GM12878 (cell line): ENCODE measurements around the gene TIMM9. TPM values are rescaled to one million over a fixed set of nuclear protein-coding genes. Genes with fewer than 3 reads are reported as not detected.

Source experiments
- ATAC-seq: fragments of 200-7000 bp; cut with Tn5 transposase; 3 replicates; pipeline ENCODE4 v1.9.1; 2020; ENCODE audit warnings: mild to moderate bottlenecking, moderate library complexity
- BruUV-seq: library from RNA; stranded (reverse); fragments of 400-500 nt; replicated peaks from 2 replicates; lab custom pipeline; 2021; lab: Mats Ljungman, UMichigan
- CTCF ChIA-PET: fragments of 300-600 bp; sonication (Branson Sonifier 250); formaldehyde crosslinking; extraction: SDS; loops from one replicate; lab custom pipeline; 2021; ENCODE audit warnings: inconsistent platforms; lab: Yijun Ruan, JAX
- POLR2A ChIA-PET: fragments of 350-600 bp; formaldehyde crosslinking; extraction: SDS; loops from one replicate; lab custom pipeline; 2021; ENCODE audit warnings: inconsistent platforms; lab: Charles Lee
- RAD21 ChIA-PET: fragments of 300-600 bp; sonication (Branson Sonifier 250); formaldehyde crosslinking; loops from one replicate; lab custom pipeline; 2023; ENCODE audit warnings: antibody characterized with exemption; ENCODE audit not compliant: unreplicated experiment; lab: Charles Lee
- SMC1A ChIA-PET: fragments of 300-600 bp; sonication (Branson Sonifier 250); formaldehyde crosslinking; loops from one replicate; lab custom pipeline; 2023; ENCODE audit not compliant: unreplicated experiment, uncharacterized antibody; lab: Charles Lee
- DNase-seq: peaks from one replicate; pipeline ENCODE4 v3.0.0-alpha.2; 2011; ENCODE audit warnings: low read depth, low spot score
- FAIRE-seq: peaks from 3 replicates; lab custom pipeline; 2011; peaks lifted over from hg19 to GRCh38; lab: Jason Lieb, UNC
- H2AFZ ChIP-seq: 2 replicates; pipeline ENCODE4 v1.6.0; 2011; ENCODE audit warnings: low read depth, low read length, control low read depth; ENCODE audit not compliant: control insufficient read depth
- H3K27ac ChIP-seq: 2 replicates; pipeline ENCODE4 v1.5.1; 2011; ENCODE audit warnings: control low read depth; ENCODE audit not compliant: control insufficient read depth, insufficient read depth
- H3K27me3 ChIP-seq, 2 experiments: replicated peaks in 1 of 2; 2 replicates each; pipeline versions ENCODE4 v1.6.0 to v1.6.1; 2011; ENCODE audit warnings: low read length in 1 of 2; ENCODE audit not compliant: control insufficient read depth in 2 of 2, insufficient read depth in 2 of 2
- H3K36me3 ChIP-seq, 2 experiments: 2 replicates each; pipeline ENCODE4 v1.5.1; 2011; ENCODE audit warnings: low read length in 1 of 2; ENCODE audit not compliant: control insufficient read depth in 2 of 2, insufficient read depth in 2 of 2
- H3K4me1 ChIP-seq: 2 replicates; pipeline ENCODE4 v1.6.1; 2011; ENCODE audit warnings: mild to moderate bottlenecking, low read length, moderate library complexity, mixed read lengths; ENCODE audit not compliant: control insufficient read depth, insufficient read depth
- H3K4me2 ChIP-seq: 2 replicates; pipeline ENCODE4 v1.6.0; 2011; ENCODE audit warnings: control low read depth; ENCODE audit not compliant: control insufficient read depth, insufficient read depth
- H3K4me3 ChIP-seq: fragments of 200-600 bp; sonication (generic); 2 replicates; pipeline ENCODE4 v1.5.1; 2016
- H3K79me2 ChIP-seq: 2 replicates; pipeline ENCODE4 v1.6.0; 2011; ENCODE audit warnings: low read length; ENCODE audit not compliant: control insufficient read depth, insufficient read depth
- H3K9ac ChIP-seq: 2 replicates; pipeline ENCODE4 v1.8.0; 2011; ENCODE audit warnings: low read length, control low read depth, mixed read lengths; ENCODE audit not compliant: control insufficient read depth, insufficient read depth
- H3K9me3 ChIP-seq: replicated peaks from 3 replicates; pipeline ENCODE4 v1.5.1; 2011; ENCODE audit warnings: mild to moderate bottlenecking, low read length; ENCODE audit not compliant: control insufficient read depth, insufficient read depth
- H4K20me1 ChIP-seq: 2 replicates; pipeline ENCODE4 v1.6.0; 2011; ENCODE audit not compliant: control insufficient read depth, insufficient read depth
- GABPA ChIP-seq: IDR thresholded peaks from 2 replicates; pipeline ENCODE4 v1.6.1; 2014; ENCODE audit warnings: antibody characterized with exemption, low read depth, mild to moderate bottlenecking, inconsistent platforms
- MTA3 ChIP-seq: IDR thresholded peaks from 2 replicates; pipeline ENCODE4 v1.6.1; 2012; ENCODE audit warnings: low read length, inconsistent platforms, borderline replicate concordance
- WGBS: methylation state at CpG from one replicate; pipeline ENCODE4 v1.1.6; 2016; ENCODE audit warnings: low lambda C conversion rate; ENCODE audit not compliant: insufficient replicate concordance, insufficient coverage; ENCODE audit errors: missing lambda C conversion rate; 5-methylcytosine and 5-hydroxymethylcytosine counted together
- in situ Hi-C: fragments of 300-500 bp; cut with MboI; formaldehyde crosslinking; loops from 9 replicates; pipeline ENCODE4 v1.14.3; 2018; ENCODE audit warnings: mixed read lengths
- intact Hi-C: fragments of 100-400 bp; cut with micrococcal nuclease; formaldehyde crosslinking; loops from one replicate; pipeline ENCODE4 v1.14.2; 2022; ENCODE audit not compliant: unreplicated experiment
- polyA plus RNA-seq, 11 experiments: library from polyadenylated mRNA; depleted of rRNA in 4 of 11; unstranded in 6 of 11; stranded (reverse) in 5 of 11; fragments of >200 nt; fragmentation: Nextera tagmentation in 4 of 11; fragmentation: Illumina TruSeq in 1 of 11; extraction: Ambion mirVana in 4 of 11; extraction: Trizol in 1 of 11; gene quantifications; 1 replicate in 1 of 11; 2 replicates in 10 of 11; pipeline versions ENCODE4 v1.2.1 to v1.2.3, GENCODE V29; 2011 to 2016; ENCODE audit warnings: inconsistent platforms in 2 of 11, missing spikeins in 2 of 11, low read depth in 1 of 11
- total RNA-seq, 4 experiments: library from RNA; depleted of rRNA in 3 of 4; stranded (reverse); fragments of >200 nt in 3 of 4; fragmentation: Illumina TruSeq in 1 of 4; extraction: Trizol in 1 of 4; gene quantifications; 2 replicates each; pipeline versions ENCODE4 v1.2.1 to v1.2.3, GENCODE V29; 2013 to 2021
- TF ChIP-seq, protein P1 (sequence below): fragments of 450-650 bp; IDR thresholded peaks from 2 replicates; pipeline ENCODE4 v1.6.1; 2016; ENCODE audit warnings: mild to moderate bottlenecking, moderate library complexity, borderline replicate concordance

The TIMM9 gene
- total and polyA plus RNA-seq, 10 of the 15 experiments (the other 5 are each of a cell fraction or from before 2014, with no cell fraction given) = 36.6 to 116 (median 62.0) TPM

GRCh38 chr14:58464652-58465051 is 37.3 kb upstream of the TIMM9 start (continued):
- TF ChIP-seq, protein P1, sequence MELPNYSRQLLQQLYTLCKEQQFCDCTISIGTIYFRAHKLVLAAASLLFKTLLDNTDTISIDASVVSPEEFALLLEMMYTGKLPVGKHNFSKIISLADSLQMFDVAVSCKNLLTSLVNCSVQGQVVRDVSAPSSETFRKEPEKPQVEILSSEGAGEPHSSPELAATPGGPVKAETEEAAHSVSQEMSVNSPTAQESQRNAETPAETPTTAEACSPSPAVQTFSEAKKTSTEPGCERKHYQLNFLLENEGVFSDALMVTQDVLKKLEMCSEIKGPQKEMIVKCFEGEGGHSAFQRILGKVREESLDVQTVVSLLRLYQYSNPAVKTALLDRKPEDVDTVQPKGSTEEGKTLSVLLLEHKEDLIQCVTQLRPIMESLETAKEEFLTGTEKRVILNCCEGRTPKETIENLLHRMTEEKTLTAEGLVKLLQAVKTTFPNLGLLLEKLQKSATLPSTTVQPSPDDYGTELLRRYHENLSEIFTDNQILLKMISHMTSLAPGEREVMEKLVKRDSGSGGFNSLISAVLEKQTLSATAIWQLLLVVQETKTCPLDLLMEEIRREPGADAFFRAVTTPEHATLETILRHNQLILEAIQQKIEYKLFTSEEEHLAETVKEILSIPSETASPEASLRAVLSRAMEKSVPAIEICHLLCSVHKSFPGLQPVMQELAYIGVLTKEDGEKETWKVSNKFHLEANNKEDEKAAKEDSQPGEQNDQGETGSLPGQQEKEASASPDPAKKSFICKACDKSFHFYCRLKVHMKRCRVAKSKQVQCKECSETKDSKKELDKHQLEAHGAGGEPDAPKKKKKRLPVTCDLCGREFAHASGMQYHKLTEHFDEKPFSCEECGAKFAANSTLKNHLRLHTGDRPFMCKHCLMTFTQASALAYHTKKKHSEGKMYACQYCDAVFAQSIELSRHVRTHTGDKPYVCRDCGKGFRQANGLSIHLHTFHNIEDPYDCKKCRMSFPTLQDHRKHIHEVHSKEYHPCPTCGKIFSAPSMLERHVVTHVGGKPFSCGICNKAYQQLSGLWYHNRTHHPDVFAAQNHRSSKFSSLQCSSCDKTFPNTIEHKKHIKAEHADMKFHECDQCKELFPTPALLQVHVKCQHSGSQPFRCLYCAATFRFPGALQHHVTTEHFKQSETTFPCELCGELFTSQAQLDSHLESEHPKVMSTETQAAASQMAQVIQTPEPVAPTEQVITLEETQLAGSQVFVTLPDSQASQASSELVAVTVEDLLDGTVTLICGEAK = no peak
- TF ChIP-seq MTA3 (no peak), GABPA (no peak)

DNA sequence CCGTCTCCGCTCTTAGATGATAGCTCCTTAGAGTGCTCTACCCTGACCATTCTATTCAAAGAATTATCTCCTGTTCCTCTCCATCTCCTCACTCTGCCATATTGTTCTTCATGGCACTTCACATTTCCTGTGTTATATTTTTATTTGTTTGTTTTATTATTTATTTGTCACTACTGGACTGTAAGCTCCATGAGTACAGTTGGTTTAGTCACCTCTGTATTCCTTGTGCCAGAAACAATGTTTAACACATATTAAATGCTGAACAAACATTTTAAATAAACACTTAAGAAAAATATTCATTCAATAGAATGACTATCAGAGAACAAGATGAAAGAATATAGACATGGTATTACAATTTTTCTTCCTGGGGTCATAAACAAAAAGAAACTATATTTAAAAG is 35.8 kb upstream of the TIMM9 start:
- Histone ChIP-seq H3K4me1 (no peaks in the 10 kb centered on the region), H2AFZ (no peak overlapping the region), H3K4me2 (no peak overlapping the region), H3K36me3 (peaks cover 0 to 11% of the 10 kb centered on the region in 2 experiments; a peak in 2 of 4 replicates), H4K20me1 (no peaks in the 10 kb centered on the region), H3K27me3 (no peaks in the 10 kb centered on the region), H3K9ac (no peak overlapping the region), H3K27ac (no peak overlapping the region), H3K4me3 (no peak overlapping the region), H3K9me3 (no peaks in the 10 kb centered on the region), H3K79me2 (no peaks in the 10 kb centered on the region)
- TF ChIP-seq, protein P1 = no peak
- DNase-seq (no peak), FAIRE-seq (no peak), ATAC-seq (no peak)
- ChIA-PET CTCF (interaction anchor here (1.4 to 1.6 kb wide), 2 partner anchors 38 to 592 kb away, joined by 3 to 4 read pairs; no protein-coding TSS in a partner anchor), SMC1A (interaction anchor here (0.6 to 0.9 kb wide), 2 partner anchors 33 to 960 kb away, joined by 3 read pairs; no protein-coding TSS in a partner anchor), RAD21 (no interaction called here), POLR2A (no interaction called here)
- in situ Hi-C loops = no loop called here
- intact Hi-C loops = no loop called here
- no TSS peak for BruUV-seq
- WGBS = 96% methylated on average over 2 of the region's 2 CpGs
